ENCODE measurements around the gene ERMARD. TPM values are rescaled to one million over a fixed set of nuclear protein-coding genes. Genes with fewer than 3 reads are reported as not detected.

Gene ERMARD
- total RNA-seq, 1 experiment from 2014 or later: 13.6 TPM

GRCh38 chr6:169806701-169807100 lies 55.3 kb downstream of the ERMARD start:
- no peak overlapping the region for H3K27ac ChIP-seq (ENCODE audit: insufficient read length, low read depth, low read length)
- Mint-ChIP-seq H3K4me3 (no peak overlapping the region), H3K27ac (no peak overlapping the region; a peak in 1 of 7 replicates), H3K36me3 (ENCODE audit: insufficient read depth in 1 of 3, low read depth in 3 of 3) (no peaks in the 10 kb centered on the region), H3K9me3 (no peaks in the 10 kb centered on the region; a peak in 3 of 5 replicates), H3K27me3 (ENCODE audit: low read depth) (peaks cover 47% of the 10 kb centered on the region), H3K4me1 (peaks cover 19 to 22% of the 10 kb centered on the region in 2 experiments)
- H3K56ac ChIP-seq (ENCODE audit: insufficient read length, low read depth, low read length): no peak overlapping the region
- H2AK5ac ChIP-seq (ENCODE audit: insufficient read length, low read length): no peak overlapping the region
- WGBS (ENCODE audit: extremely low coverage, insufficient read length, low lambda C conversion rate): no CpG with 5 or more reads among the region's 1 CpG
- no peak overlapping the region for H2BK12ac ChIP-seq (ENCODE audit: insufficient read length, low read depth, low read length)
- 0 out of 2 replicates have a peak, but pooled peaks cover 2% of the 10 kb centered on the region for H3K27me3 ChIP-seq (ENCODE audit: insufficient read depth, low read length)
- no peaks in the 10 kb centered on the region for H3K79me2 ChIP-seq (ENCODE audit: insufficient read depth, low read length)
- no peaks in the 10 kb centered on the region for H3K9me3 ChIP-seq (ENCODE audit: control insufficient read depth, low read depth, low read length)
- no peaks in the 10 kb centered on the region for H3K4me1 ChIP-seq (ENCODE audit: insufficient read depth, low read length)
- H2AFZ ChIP-seq (ENCODE audit: low read length): no peak overlapping the region
- H4K20me1 ChIP-seq (ENCODE audit: control insufficient read depth, insufficient read depth, insufficient read length): no peaks in the 10 kb centered on the region
- no peak for TF ChIP-seq CTCF (conservative IDR thresholded peaks at IDR 0.05)
- H2BK5ac ChIP-seq (ENCODE audit: insufficient read length, low read length): no peak overlapping the region
- no peak overlapping the region for H3K14ac ChIP-seq (ENCODE audit: insufficient read depth, low read length)
- no peaks in the 10 kb centered on the region for H3K79me1 ChIP-seq (ENCODE audit: insufficient read depth, low read depth, low read length, poor library complexity, severe bottlenecking)
- no peak overlapping the region for H3K4me2 ChIP-seq (ENCODE audit: insufficient read depth, insufficient read length, low read length)
- H3T11ph ChIP-seq (ENCODE audit: low read length): no peak overlapping the region
- H3K18ac ChIP-seq (ENCODE audit: insufficient read length, low read depth, low read length): no peak overlapping the region
- no peak overlapping the region for H4K91ac ChIP-seq (ENCODE audit: insufficient read length, low read depth, low read length)
- no peak overlapping the region for H4K8ac ChIP-seq (replicated peaks; ENCODE audit: insufficient read length, low read depth, low read length)
- H3K23me2 ChIP-seq (ENCODE audit: insufficient read length, low read depth, low read length, poor library complexity, severe bottlenecking): no peaks in the 10 kb centered on the region
- no peak overlapping the region for H3K23ac ChIP-seq (ENCODE audit: insufficient read length, low read depth, low read length)
- H3K4ac ChIP-seq (ENCODE audit: low read depth, low read length): no peak overlapping the region
- H4K5ac ChIP-seq (ENCODE audit: insufficient read length, low read depth, low read length): no peak overlapping the region
- no peak overlapping the region for H2BK15ac ChIP-seq (ENCODE audit: low read depth, low read length)
- no peak overlapping the region for H2BK120ac ChIP-seq (ENCODE audit: low read depth, low read length, poor library complexity, severe bottlenecking)
- DNase-seq: no peak
- no peak overlapping the region for H3K9ac ChIP-seq (ENCODE audit: extremely low read depth, insufficient read length, low read length)
- H2BK20ac ChIP-seq (ENCODE audit: low read depth, low read length, poor library complexity, severe bottlenecking): no peak overlapping the region
